ENCODE data around the gene DARS1. TPM values are rescaled to one million over a fixed set of nuclear protein-coding genes. Genes with fewer than 3 reads are reported as not detected.
"Not testable (repeated sequence)": the region's sequence is repeated elsewhere in the genome, so short reads cannot be mapped to it uniquely, and the experiment has no call there.

DARS1 gene
- total RNA-seq, 1 donor from 2014 or later: 64.9 TPM

- no peak for DNase-seq
These were observed 39.9 kb downstream of the DARS1 start for GRCh38 chr2:135945526-135945925.

- no peak for DNase-seq
These were observed 40.8 kb downstream of the DARS1 start for GRCh38 chr2:135944625-135945024.

GRCh38 chr2:135942936-135943688 lies 42.3 kb downstream of the DARS1 start:
- no peak for DNase-seq

- no peak for DNase-seq
These were observed 48.9 kb downstream of the DARS1 start for GRCh38 chr2:135936524-135936923.

- no peak for DNase-seq
These were observed 49.5 kb downstream of the DARS1 start for GRCh38 chr2:135935914-135936313.

- DNase-seq: no peak
These were observed 53.5 kb downstream of the DARS1 start for GRCh38 chr2:135931776-135932443.

GRCh38 chr2:135926605-135927004 lies 58.8 kb downstream of the DARS1 start:
- DNase-seq: no peak

- no peak for DNase-seq
These were observed 59.9 kb downstream of the DARS1 start for GRCh38 chr2:135925571-135925970.

GRCh38 chr2:135916207-135916606 lies 69.2 kb downstream of the DARS1 start:
- DNase-seq: peak; percentile 32

GRCh38 chr2:135914485-135914884 lies 70.9 kb downstream of the DARS1 start:
- no peak for DNase-seq

- no peak for DNase-seq
These were observed 71.6 kb downstream of the DARS1 start for GRCh38 chr2:135913727-135914365.

- no peak for DNase-seq
These were observed 75.5 kb downstream of the DARS1 start for GRCh38 chr2:135909976-135910375.

- no peak for DNase-seq
These were observed 79.7 kb downstream of the DARS1 start for GRCh38 chr2:135905679-135906078.

- no peak for DNase-seq
These were observed 81.0 kb downstream of the DARS1 start for GRCh38 chr2:135904341-135904989.

- DNase-seq: no peak
These were observed 81.8 kb downstream of the DARS1 start for GRCh38 chr2:135903650-135904049.

GRCh38 chr2:135899567-135899966 lies 85.9 kb downstream of the DARS1 start:
- no peak for DNase-seq

GRCh38 chr2:135898234-135898786 lies 87.1 kb downstream of the DARS1 start:
- no peak for DNase-seq

GRCh38 chr2:135894930-135895329 lies 90.5 kb downstream of the DARS1 start:
- no peak for DNase-seq

- DNase-seq: no peak
These were observed 92.0 kb downstream of the DARS1 start for GRCh38 chr2:135893374-135893794.

GRCh38 chr2:135890835-135891234 lies 94.6 kb downstream of the DARS1 start:
- DNase-seq: no peak

GRCh38 chr2:135890149-135890548 lies 95.3 kb downstream of the DARS1 start:
- DNase-seq: no peak

- not testable (repeated sequence) for DNase-seq
These were observed 96.8 kb downstream of the DARS1 start for GRCh38 chr2:135888587-135888986.

GRCh38 chr2:135885709-135886108 lies 99.7 kb downstream of the DARS1 start:
- no peak for DNase-seq

Data from skin of body (tissue), 2 donors.